Uterus (tissue), 4 donors: ENCODE data around the gene PIAS4. TPM values are rescaled to one million over a fixed set of nuclear protein-coding genes. Genes with fewer than 3 reads are reported as not detected.

Experiments used
- DNase-seq, 2 donors: peaks; one replicate each; pipeline ENCODE4 v3.0.0-alpha.2; 2019 to 2020
- H3K27ac ChIP-seq, 2 donors: fragments of 200-600 bp; sonication (generic); 1 replicate in 1 of 2; 2 replicates in 1 of 2; pipeline ENCODE4 v1.5.1; 2016 to 2018
- H3K27me3 ChIP-seq, 2 donors: fragments of 200-600 bp; sonication (generic); one replicate each; pipeline ENCODE4 v1.5.1; 2018 to 2019; ENCODE audit warnings: control low read depth in 1 of 2
- H3K36me3 ChIP-seq, 2 donors: fragments of 200-600 bp; sonication (generic); one replicate each; pipeline ENCODE4 v1.5.1; 2019; ENCODE audit warnings: control low read depth in 1 of 2
- H3K4me1 ChIP-seq, 2 donors: fragments of 200-600 bp; sonication (generic); one replicate each; pipeline ENCODE4 v1.5.1; 2018 to 2019; ENCODE audit warnings: control low read depth in 1 of 2
- H3K4me3 ChIP-seq, 2 donors: fragments of 200-600 bp; sonication (generic); 1 replicate in 1 of 2; 2 replicates in 1 of 2; pipeline ENCODE4 v1.5.1; 2018 to 2019; ENCODE audit warnings: mild to moderate bottlenecking in 1 of 2
- H3K9me3 ChIP-seq, 2 donors: fragments of 200-600 bp; sonication (generic); one replicate each; pipeline ENCODE4 v1.5.1; 2019; ENCODE audit warnings: control low read depth in 1 of 2
- CTCF ChIP-seq, 4 experiments: fragments of 200-600 bp in 2 of 4; fragments of 450-650 bp in 2 of 4; sonication (generic) in 2 of 4; IDR thresholded peaks; one replicate each; pipeline ENCODE4 v1.5.1; 2016 to 2019; ENCODE audit warnings: antibody characterized with exemption in 4 of 4, mild to moderate bottlenecking in 2 of 4, moderate library complexity in 1 of 4
- POLR2A ChIP-seq, 2 donors: fragments of 450-650 bp; IDR thresholded peaks; one replicate each; pipeline ENCODE4 v1.6.1; 2016; ENCODE audit warnings: antibody characterized with exemption in 2 of 2, mild to moderate bottlenecking in 1 of 2, moderate library complexity in 1 of 2
- intact Hi-C: fragments of 100-400 bp; cut with DNase I; formaldehyde crosslinking; loops from one replicate; pipeline ENCODE4 v1.15.1; 2023; ENCODE audit warnings: low total_unique reads
- total RNA-seq, 4 donors: library from RNA; depleted of rRNA in 3 of 4; stranded (reverse); fragments of >200 nt in 3 of 4; gene quantifications; one replicate each; pipeline versions ENCODE4 v1.1.0 to v1.2.4, GENCODE V29; 2014 to 2023
- donor health status: DM: yes; HTN: yes; CAD: no.

The PIAS4 gene
- total RNA-seq, 4 donors from 2014 or later = 10.0 to 39.4 (median 23.4) TPM

- TF ChIP-seq CTCF (IDR thresholded peaks at IDR 0.05) (no peak), POLR2A (IDR thresholded peaks at IDR 0.05) (no peak)
- no peaks in the 10 kb centered on the region for H3K27me3 ChIP-seq
- DNase-seq = no peak
- H3K4me3 ChIP-seq = no peak overlapping the region
- H3K4me1 ChIP-seq = no peaks in the 10 kb centered on the region
- no peaks in the 10 kb centered on the region for H3K9me3 ChIP-seq
- intact Hi-C loops = no loop called here
- no peak overlapping the region for H3K27ac ChIP-seq
- H3K36me3 ChIP-seq = no peaks in the 10 kb centered on the region
Measured at GRCh38 chr19:4023600-4024398, 16.3 kb downstream of the PIAS4 start.

- H3K4me1 ChIP-seq = no peaks in the 10 kb centered on the region
- intact Hi-C loops = no loop called here
- DNase-seq = no peak
Measured at GRCh38 chr19:4025317-4025716, 17.8 kb downstream of the PIAS4 start.

DNA sequence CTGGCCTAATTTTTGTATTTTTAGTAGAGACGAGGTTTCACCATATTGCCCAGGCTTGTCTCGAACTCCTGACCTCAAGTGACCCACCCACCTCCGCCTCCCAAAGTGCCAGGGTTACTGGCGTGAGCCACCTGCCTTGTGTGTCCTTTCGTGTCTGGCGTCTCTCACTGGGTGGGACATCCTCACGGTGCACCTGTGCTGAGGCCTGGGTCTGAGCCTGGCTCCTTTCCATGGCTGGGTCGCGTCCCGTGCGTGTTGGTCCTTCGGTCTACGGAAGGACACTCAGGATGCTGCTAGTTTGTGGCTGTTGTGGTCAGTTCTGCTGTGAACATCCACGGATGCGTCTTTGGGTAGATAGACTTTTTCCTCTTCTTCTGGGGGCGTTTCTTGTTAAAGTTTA, 19.6 kb downstream of the PIAS4 start:
- Histone ChIP-seq H3K27ac (no peak overlapping the region), H3K36me3 (no peaks in the 10 kb centered on the region), H3K4me3 (no peak overlapping the region), H3K9me3 (no peaks in the 10 kb centered on the region), H3K4me1 (no peaks in the 10 kb centered on the region), H3K27me3 (no peaks in the 10 kb centered on the region)
- TF ChIP-seq POLR2A (IDR thresholded peaks at IDR 0.05) (no peak), CTCF (IDR thresholded peaks at IDR 0.05) (no peak)
- intact Hi-C loops = no loop called here
- DNase-seq = no peak

More at GRCh38 chr19:4025317-4025716, 17.8 kb downstream of the PIAS4 start:
- no peak for TF ChIP-seq CTCF (IDR thresholded peaks at IDR 0.05)
- no peak overlapping the region for H3K27ac ChIP-seq
- H3K36me3 ChIP-seq = no peaks in the 10 kb centered on the region
- no peaks in the 10 kb centered on the region for H3K27me3 ChIP-seq
- no peak overlapping the region for H3K4me3 ChIP-seq
- H3K9me3 ChIP-seq = no peaks in the 10 kb centered on the region

GRCh38 chr19:4028334-4029246, 21.1 kb downstream of the PIAS4 start:
- no peaks in the 10 kb centered on the region for H3K4me1 ChIP-seq
- no peaks in the 10 kb centered on the region for H3K36me3 ChIP-seq
- no peaks in the 10 kb centered on the region for H3K27me3 ChIP-seq
- DNase-seq = no peak
- H3K4me3 ChIP-seq = no peak overlapping the region
- no peak for TF ChIP-seq POLR2A (IDR thresholded peaks at IDR 0.05)
- no peak for TF ChIP-seq CTCF (IDR thresholded peaks at IDR 0.05)
- H3K27ac ChIP-seq = no peak overlapping the region
- intact Hi-C loops = no loop called here
- H3K9me3 ChIP-seq = no peaks in the 10 kb centered on the region

DNA sequence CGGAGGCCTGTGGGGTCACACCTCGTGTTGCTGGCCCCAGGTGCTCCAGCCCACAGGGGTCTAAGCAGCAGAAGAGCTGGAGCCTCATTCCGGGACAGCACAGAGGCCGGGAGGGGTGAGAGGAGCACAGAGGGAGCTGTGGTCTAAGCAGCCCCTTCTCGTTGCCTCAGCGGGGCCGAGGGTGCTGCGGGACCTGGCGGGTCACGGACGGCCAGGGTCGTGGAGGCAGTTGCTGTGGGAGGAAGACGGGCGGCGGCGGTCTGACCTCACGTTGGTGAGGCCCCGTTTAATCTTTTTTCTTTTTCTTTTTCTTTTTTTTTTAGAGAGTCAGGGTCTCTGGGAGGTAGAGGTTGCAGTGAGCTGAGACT, 21.7 kb downstream of the PIAS4 start:
- H3K9me3 ChIP-seq = no peaks in the 10 kb centered on the region
- intact Hi-C loops = no loop called here
- no peak overlapping the region for H3K27ac ChIP-seq
- no peak for TF ChIP-seq POLR2A (IDR thresholded peaks at IDR 0.05)
- no peak for TF ChIP-seq CTCF (IDR thresholded peaks at IDR 0.05)
- H3K4me1 ChIP-seq = no peaks in the 10 kb centered on the region
- no peak for DNase-seq
- H3K27me3 ChIP-seq = no peaks in the 10 kb centered on the region
- H3K4me3 ChIP-seq = no peak overlapping the region
- H3K36me3 ChIP-seq = no peaks in the 10 kb centered on the region
